ENCODE data around the gene TPP1.

- TF ChIP-seq PAX5 (IDR thresholded peaks at IDR 0.05; ENCODE audit: insufficient read depth, low read length, severe bottlenecking) (no peak), TAF1 (IDR thresholded peaks at IDR 0.05; ENCODE audit: low read depth, low read length) (no peak), POLR2A (IDR thresholded peaks at IDR 0.05; ENCODE audit: low read depth, low read length) (no peak)
Measured at GRCh38 chr11:6620636-6621035, 1.4 kb upstream of the TPP1 start.

Measured in GM12891 (cell line).